HFF-Myc (cell line): ENCODE measurements around the gene APPL2.

Experiments used
- DNase-seq: peaks from one replicate; pipeline ENCODE4 v3.0.0-alpha.2; 2011; ENCODE audit warnings: low read depth; ENCODE audit errors: extremely low read depth
- H3K4me3 ChIP-seq: replicated peaks from 2 replicates; pipeline ENCODE4 v1.5.1; 2011; ENCODE audit warnings: low read depth, mild to moderate bottlenecking, control low read depth, low read length
- TF ChIP-seq, protein P1 (sequence below): IDR thresholded peaks from 2 replicates; pipeline ENCODE4 v1.5.1; 2012; ENCODE audit warnings: mild to moderate bottlenecking, low read depth, low read length, control low read depth; ENCODE audit errors: missing control alignments

The APPL2 gene

GRCh38 chr12:105212438-105212837, 23.5 kb downstream of the APPL2 start:
- H3K4me3 ChIP-seq: no peak overlapping the region
- TF ChIP-seq, protein P1, sequence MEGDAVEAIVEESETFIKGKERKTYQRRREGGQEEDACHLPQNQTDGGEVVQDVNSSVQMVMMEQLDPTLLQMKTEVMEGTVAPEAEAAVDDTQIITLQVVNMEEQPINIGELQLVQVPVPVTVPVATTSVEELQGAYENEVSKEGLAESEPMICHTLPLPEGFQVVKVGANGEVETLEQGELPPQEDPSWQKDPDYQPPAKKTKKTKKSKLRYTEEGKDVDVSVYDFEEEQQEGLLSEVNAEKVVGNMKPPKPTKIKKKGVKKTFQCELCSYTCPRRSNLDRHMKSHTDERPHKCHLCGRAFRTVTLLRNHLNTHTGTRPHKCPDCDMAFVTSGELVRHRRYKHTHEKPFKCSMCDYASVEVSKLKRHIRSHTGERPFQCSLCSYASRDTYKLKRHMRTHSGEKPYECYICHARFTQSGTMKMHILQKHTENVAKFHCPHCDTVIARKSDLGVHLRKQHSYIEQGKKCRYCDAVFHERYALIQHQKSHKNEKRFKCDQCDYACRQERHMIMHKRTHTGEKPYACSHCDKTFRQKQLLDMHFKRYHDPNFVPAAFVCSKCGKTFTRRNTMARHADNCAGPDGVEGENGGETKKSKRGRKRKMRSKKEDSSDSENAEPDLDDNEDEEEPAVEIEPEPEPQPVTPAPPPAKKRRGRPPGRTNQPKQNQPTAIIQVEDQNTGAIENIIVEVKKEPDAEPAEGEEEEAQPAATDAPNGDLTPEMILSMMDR: no peak
- no peak for DNase-seq

DNA sequence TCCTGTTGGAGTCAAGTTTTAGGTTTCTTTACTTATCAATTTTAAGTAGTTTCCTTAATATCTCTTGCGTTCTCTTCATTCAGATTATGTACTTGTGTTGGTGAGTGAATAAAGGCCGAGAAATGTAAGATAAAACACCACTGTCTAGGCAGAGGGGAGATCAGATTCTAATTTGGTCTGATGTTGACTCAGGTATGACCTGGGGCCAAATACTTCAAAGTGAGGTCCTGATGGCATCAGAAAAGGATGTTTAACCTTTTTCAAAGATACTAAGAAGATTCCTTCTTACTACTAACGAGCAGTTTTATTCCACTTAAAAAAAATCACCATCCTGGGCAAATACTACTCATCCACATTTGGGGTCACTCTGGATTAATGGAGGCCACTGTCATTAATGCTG, 26.9 kb downstream of the APPL2 start:
- no peak for DNase-seq
- no peak overlapping the region for H3K4me3 ChIP-seq
- TF ChIP-seq, protein P1: no peak

DNA sequence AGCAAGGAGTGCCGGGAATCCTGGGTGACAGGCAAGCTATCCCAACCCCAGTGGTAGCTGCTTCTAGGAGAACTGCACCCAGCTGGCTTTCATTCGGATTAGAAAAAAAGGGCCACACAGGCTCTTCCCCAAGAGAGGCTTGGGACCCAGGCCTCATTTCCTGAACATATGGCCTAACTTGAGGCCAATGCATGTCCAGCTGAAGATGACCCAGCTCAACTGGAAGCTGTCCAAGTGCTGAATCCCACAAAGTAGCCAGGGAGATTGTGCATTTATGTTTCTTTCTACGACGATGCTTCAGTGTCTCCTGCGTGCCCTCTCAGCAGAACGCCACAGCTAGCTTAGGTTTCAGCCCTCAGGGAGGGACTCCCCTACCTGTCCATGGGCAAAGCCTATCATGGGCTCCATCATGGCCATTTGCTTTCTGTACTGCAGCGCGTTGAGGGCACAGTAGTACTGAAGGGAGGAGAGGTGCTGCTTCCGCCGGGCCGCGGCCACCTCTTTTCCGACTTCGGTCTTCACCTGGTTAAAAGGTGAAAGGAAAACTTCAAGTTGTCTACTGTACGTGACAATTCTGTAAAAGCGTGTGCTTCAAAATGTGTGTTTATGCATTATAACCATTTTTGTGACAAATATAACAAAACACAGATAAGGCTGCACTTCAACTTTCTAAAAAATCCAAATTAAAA, 29.1 kb downstream of the APPL2 start:
- DNase-seq: no peak

DNA sequence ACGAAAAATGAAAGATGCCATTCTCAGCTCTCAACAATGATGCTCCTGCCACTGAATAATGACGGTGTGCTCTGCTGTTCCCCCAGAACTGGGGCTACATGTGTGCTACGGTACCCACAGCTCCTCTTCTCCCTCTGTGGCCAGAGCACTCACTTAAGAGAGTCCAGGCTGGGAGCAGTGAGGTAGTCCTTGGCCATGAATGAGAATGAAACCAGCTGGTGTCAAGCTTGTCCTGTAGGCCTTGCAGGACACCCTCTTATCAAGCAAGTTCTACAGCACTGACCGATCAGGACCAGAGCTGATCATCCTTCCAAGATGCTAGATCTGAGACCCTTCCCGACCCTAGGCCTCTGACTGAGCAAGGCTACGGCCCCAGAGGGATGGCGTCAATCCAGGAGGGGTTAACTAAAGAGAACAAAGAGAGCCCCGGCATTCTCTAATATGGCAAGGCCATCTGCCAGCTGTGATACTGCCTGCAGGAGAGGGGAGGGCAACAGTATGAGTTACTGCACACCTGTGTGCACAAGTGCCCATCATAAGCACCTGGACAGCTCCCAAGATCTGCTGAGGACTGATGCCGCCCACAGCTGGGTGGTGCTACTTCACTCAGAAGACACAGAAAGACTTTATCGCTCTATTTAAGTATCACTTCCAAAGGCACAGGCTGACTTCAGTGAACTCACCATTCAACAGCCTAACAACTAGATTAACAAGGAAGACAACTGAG, 30.5 kb downstream of the APPL2 start:
- H3K4me3 ChIP-seq: no peak overlapping the region
- TF ChIP-seq, protein P1: no peak
- DNase-seq: no peak

More for the DNA sequence above, 29.1 kb downstream of the APPL2 start:
- TF ChIP-seq, protein P1: no peak
- no peak overlapping the region for H3K4me3 ChIP-seq

DNA sequence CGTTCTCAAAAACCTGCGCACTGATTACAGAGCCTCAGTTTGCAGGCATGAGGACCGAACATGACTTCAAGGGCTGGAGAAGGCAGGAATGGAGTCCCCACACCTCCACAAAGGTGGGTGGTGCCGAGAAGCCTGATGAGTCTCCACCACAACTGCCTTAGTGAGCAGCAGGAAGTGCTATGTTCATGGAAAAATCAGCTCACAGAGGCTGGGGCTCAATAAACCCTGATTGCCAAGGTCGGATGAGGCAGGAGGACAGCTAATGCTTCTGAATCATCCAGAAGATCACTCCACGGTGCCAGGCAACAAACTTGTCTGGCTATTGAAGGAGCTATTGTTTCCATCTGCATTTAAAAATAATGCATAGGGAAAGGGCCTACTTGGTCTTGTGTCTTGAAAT, 31.1 kb downstream of the APPL2 start:
- H3K4me3 ChIP-seq: no peak overlapping the region
- TF ChIP-seq, protein P1: no peak
- DNase-seq: no peak

DNA sequence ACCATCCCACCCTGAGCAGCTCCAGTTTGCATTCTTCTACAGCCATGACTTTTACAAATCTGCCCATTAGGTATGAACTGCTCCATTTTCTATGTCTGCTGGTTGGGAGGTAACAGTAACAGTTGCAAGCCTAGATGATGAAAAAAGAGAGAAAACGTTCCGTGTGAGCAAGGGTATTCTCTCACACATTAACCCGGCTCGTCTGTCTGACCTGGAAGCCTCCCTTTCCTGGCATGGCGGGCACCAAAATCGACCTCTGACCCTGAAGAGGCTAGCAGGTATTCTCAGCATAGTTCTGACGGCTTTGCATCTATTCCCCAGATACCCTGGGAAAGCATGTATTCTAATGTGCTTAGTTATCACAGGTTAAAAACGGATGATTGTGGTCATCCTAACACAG, 31.8 kb downstream of the APPL2 start:
- TF ChIP-seq, protein P1: no peak
- H3K4me3 ChIP-seq: no peak overlapping the region
- no peak for DNase-seq
